UCSD-AML1 (cell line): ENCODE results near the gene ENPEP.

Experiments used
- DNase-seq: peaks from one replicate; lab custom pipeline; 2025; ENCODE audit not compliant: unreplicated experiment; lab: John Stamatoyannopoulos, UW

The ENPEP gene

DNA sequence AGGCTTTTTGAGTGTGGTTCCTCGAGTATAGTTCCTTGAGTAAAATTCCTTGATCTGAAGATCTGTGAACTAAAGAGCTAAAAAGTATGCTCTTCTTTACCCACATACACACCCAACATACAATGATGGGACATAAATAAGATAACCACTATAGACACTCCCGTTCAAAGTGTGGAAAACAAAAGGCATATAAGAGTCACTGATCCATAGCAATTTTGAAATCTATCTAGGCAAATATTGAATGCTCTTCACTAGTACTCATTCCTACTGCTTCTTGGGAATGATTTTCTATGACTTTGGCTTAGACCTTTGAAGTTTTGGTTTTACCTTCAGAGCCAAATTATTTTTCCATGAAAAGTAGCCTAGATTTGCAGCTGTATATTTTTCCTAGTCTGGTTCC, 120.5 kb downstream of the ENPEP start:
- no peak for DNase-seq

DNA sequence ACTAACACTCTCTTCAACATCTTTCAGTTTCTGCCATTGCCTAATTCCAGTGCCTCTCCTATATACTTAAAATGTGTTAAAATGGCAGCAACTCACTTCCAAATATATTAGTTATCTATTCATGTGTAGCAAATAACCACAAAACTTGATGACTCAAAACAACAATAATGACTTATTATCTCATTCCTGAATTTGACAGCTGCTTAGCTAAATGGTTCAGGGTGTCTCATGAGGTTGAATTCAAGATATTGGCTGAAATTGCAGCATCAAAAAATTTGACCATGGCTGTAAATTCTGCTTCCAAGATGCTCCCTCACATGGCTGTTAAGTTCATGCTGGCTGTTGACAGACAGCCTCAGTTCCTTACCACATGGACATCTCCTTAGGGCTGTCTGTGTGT, 121.6 kb downstream of the ENPEP start:
- DNase-seq: no peak

DNA sequence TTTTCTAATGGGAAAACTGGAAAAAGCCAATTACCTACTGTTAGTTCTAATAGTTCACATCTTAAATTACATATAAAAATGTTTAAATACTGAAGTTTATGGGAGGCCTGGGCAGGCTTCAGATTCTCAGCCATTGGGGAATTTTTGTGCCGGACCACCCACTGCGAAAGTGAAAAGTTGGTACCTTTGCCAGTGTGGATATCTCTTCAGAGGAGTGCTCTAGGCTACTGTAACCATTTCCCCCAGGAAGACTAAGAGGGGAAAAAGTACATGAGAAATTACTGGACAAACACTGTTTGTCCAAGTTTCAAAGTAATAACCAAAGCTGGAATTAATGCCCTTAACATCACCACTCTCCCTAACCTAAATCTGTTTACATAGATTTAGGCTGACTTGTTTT, 126.1 kb downstream of the ENPEP start:
- no peak for DNase-seq

DNA sequence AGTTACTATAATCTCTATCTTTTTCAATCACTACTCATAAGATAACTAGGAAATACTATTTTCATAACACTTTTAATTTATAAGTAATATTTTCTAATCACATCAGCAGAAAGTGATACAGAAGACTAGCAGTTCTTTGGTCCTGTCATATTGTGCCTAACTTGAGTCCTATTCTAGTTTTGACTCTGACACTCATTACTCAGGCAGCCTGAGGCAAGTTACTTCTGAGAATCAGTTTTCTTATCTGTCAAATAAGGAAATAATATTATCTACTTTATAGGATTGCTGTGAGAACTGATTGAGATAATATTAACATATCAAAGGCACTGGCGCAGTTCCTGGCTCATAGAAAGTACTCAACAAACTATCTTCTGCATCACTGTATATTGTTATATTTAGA, 129.1 kb downstream of the ENPEP start:
- no peak for DNase-seq

DNA sequence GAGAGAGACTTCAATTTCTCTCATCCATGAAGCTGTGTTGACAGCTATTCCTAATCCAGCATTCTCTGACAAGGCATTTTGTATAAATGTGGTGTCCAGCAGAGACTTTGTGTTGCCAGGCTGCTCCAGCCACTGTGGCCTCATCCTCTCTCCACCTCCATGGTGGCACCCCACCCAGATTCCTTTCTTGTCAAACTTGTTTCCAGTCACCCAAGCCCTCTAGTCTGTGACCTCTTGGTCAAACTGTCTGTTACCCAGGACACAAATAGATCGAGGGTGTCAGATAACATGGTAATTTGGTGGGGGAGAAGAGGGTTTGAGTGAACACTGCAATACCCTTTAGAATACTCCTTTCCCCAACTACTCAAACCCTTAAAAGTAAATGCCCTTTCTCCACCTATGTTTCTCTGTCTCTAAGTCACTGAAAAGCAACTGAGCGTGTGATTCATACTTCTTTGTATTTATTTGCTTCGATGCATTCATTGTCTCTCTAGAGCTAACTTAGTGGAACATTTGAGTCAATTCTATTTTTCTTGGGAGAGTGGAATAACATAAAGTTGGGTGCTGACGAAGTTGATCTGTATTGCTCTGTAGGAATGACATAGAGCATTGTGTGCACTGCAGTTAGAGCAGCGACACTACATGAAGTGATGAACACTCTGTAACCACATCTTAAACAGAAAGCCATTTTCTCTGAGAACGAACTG, 133.2 kb downstream of the ENPEP start:
- DNase-seq: no peak

DNA sequence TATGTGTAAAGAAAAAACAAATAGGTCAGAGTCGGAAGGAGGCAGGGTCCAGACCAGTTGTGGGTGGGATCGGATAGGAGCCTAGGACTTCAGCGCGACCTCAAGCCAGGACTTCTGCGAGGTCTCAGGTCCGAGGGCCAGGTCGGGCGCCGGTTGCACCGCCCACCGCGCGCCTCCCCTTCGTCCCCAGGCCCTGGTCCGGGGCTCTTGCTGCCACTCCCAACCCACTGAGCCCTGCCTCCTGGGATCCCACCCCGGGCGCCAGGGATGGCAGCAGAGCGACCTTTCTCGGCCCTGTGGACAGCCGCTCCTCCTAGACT, 134.6 kb downstream of the ENPEP start:
- DNase-seq: no peak

DNA sequence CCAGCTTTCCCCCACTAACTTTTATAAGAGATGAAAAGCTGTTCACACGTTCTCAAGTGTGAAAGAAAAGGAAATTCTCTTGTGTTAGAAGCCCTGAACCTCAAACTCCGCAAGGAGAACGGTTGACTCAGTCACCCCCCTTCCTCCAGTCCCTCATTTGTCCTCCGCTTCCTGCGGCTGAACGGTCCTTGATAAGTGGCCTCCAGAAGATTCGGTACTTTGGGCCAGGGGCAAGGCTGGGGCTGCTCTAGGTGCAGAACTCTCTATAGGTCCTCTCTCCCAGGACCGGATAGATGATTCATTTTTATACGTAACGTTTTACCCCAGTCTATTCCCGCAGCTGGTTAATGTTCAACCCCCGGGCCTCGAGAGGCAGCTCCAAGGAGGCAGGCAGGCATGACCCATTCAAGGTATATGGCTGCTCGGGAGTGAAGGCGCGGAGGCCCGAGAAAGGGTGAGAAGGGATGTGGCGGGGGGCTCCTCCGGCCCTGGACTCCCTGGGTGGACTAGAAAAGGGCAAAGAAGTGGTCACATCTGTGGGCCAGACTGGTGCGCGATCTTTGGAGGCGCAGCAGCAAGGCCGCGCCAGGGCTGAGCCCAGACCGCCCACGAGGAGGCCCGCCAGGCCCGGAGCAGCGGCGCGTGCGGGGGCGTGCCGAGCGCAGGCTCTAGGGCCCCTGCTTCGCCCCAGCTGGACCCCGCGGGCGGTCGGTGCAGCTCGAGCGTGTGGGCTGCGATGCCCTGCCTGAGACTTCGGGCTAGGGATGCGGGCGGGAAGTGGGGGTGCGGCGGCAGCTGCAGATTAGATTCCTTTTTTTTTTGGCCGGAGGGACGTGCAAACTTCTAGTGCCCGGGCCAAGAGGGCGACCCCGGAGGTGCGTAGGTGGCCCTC, 135.2 kb downstream of the ENPEP start:
- no peak for DNase-seq

DNA sequence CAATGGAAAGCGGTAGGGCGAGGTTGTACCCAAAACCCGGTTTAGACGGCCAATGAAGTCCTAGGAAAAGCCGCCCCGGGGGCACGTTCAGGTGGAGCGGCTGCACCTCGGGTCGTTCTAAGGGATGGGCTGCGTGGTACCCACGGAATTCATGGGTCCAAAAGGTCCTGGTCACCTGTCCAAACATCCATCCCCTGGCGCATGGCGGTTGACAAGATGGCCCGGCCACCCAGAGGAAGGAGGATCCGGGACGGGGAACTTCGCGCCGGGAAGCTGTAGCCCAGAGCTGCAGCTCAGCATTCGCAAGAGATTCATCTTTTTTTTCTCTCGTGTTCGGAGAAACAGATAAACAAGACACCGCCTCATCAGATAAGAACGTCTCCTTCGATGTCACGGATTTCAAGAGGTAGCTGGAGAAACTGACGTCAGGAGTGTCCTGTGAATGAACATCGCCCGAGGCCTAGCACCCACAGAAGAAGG, 136.1 kb downstream of the ENPEP start:
- no peak for DNase-seq

DNA sequence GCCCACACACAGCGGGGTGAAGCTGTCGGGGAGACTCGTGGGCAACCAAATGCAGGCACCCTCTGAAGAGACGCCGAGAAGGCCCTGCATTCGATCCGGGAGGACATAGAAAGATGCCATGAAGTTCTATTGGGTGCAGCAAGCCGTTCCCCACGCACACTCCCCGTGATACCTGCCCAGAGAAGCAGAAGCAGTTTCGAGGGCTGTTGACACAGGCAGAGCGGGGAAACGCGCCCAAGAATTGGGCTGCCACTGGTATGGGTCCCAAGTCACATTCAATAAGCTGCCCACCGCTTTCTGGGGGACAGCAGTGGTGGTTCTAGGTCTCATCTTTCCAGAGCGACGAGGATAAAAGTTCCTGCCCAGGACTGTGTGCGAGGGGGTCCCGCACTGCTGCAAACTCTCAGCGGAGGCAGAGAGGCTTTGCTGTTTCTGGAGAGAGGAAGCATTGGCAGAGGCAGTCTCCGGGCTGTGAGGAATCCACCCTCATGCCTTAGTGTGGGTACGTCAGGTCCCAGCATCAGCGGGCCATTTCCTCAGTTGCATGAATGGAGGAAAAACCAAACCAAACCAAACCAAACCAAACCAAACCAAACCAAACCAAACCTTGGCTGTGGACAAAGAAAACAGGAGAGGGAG, 136.8 kb downstream of the ENPEP start:
- no peak for DNase-seq

DNA sequence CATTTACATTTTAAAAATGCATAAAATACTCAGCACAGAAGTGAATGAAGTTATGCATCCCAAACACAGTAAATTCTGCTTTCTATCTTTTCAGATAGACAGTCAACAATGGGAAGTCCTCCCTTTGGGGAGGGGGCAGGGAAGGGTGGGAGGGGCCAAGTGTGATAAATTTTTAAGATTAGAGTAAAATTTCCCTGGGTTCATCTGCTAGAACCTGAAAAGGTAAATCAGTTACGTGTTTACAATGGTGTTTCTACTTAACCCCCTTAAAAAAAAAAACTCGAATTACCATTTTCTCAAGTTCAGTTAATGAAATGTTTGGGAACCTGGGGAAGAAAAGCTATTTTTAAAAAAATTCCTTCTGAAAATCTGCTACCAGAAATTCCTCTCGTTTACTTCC, 137.8 kb downstream of the ENPEP start:
- no peak for DNase-seq

DNA sequence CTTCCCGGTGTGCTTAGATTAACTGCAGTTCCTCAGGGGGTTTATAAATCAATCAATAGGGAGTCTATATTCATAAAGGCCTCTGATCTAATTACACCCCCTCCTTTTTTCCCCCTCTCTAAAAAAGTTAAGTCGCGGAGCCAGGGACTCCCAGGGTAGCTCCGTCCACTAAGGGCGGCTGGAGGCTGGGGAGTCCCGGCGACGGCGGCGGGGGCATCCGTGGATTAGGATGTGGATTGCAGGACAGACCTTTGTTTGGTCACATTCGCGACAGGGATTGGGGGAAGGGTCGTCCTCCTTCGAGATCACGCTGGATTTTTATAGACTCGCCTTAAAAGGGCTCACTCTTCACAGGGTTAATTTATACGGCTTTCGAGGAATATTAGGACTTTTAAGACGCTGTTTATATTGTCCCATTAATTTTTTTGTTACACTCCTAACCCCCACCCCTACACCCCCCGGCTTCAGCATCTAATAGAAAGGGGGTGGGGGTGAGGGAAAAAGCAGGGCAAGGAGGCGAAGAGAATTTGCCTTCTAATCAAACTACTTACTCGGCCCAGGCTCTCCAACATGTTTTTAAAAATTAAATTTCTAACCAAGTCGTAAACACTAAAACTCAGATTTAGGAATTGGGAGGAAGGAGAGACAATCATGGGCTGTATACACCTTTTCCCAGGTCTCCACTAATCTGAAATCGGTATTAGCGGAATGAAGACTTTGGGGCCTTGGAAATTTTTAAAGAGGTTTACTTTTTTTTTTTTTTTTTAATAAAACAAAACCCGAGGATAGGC, 138.4 kb downstream of the ENPEP start:
- no peak for DNase-seq
